ENCODE results near the gene C10orf143. TPM values are rescaled to one million over a fixed set of nuclear protein-coding genes. Genes with fewer than 3 reads are reported as not detected.

The C10orf143 gene
- total RNA-seq, 2 experiments from 2014 or later = 4.4 to 5.1 TPM

- POLR2A ChIA-PET = no interaction called here
- no peak for TF ChIP-seq CTCF (IDR thresholded peaks at IDR 0.05)
- intact Hi-C loops (cut with micrococcal nuclease) = no loop called here
- H3K36me3 Mint-ChIP-seq (ENCODE audit: low read depth) = peaks cover 8% of the 10 kb centered on the region
- H3K4me3 Mint-ChIP-seq = no peak overlapping the region
- H3K9me3 Mint-ChIP-seq = peaks cover 5% of the 10 kb centered on the region
- ATAC-seq (no peak), DNase-seq (no peak)
- H3K27me3 Mint-ChIP-seq = no peaks in the 10 kb centered on the region
- H3K4me1 Mint-ChIP-seq (ENCODE audit: low read depth) = no peaks in the 10 kb centered on the region
- no peak overlapping the region for H3K27ac Mint-ChIP-seq
- CTCF ChIA-PET = no interaction called here
Measured at GRCh38 chr10:130079614-130080460, 30.8 kb downstream of the C10orf143 start.

GRCh38 chr10:130078120-130078519, 32.5 kb downstream of the C10orf143 start:
- DNase-seq (no peak), ATAC-seq (no peak)
- no peaks in the 10 kb centered on the region for H3K9me3 Mint-ChIP-seq
- POLR2A ChIA-PET = no interaction called here
- no peaks in the 10 kb centered on the region for H3K27me3 Mint-ChIP-seq
- intact Hi-C loops (cut with micrococcal nuclease) = no loop called here
- H3K36me3 Mint-ChIP-seq (ENCODE audit: low read depth) = peaks cover 19% of the 10 kb centered on the region
- H3K4me3 Mint-ChIP-seq = no peak overlapping the region
- TF ChIP-seq CTCF (IDR thresholded peaks at IDR 0.05) = no peak
- CTCF ChIA-PET = interaction anchor here (0.8 kb wide), 1 partner anchor 50 kb away, joined by 3 read pairs; no protein-coding TSS in a partner anchor
- H3K4me1 Mint-ChIP-seq (ENCODE audit: low read depth) = no peaks in the 10 kb centered on the region
- no peak overlapping the region for H3K27ac Mint-ChIP-seq

- ATAC-seq = no peak
- H3K27ac Mint-ChIP-seq = no peak overlapping the region
- peaks cover 6% of the 10 kb centered on the region for H3K9me3 Mint-ChIP-seq
- intact Hi-C loops (cut with micrococcal nuclease) = no loop called here
- H3K27me3 Mint-ChIP-seq = no peaks in the 10 kb centered on the region
- CTCF ChIA-PET = no interaction called here
- POLR2A ChIA-PET = no interaction called here
- DNase-seq = no peak
- H3K36me3 Mint-ChIP-seq (ENCODE audit: low read depth) = peaks cover 29% of the 10 kb centered on the region
- no peaks in the 10 kb centered on the region for H3K4me1 Mint-ChIP-seq (ENCODE audit: low read depth)
- TF ChIP-seq CTCF (IDR thresholded peaks at IDR 0.05) = no peak
- no peak overlapping the region for H3K4me3 Mint-ChIP-seq
Measured at GRCh38 chr10:130076681-130077080, 33.9 kb downstream of the C10orf143 start.

GRCh38 chr10:130074639-130075038, 36.0 kb downstream of the C10orf143 start:
- DNase-seq = no peak
- H3K36me3 Mint-ChIP-seq (ENCODE audit: low read depth) = peaks cover 29% of the 10 kb centered on the region
- TF ChIP-seq CTCF (IDR thresholded peaks at IDR 0.05) = no peak
- ChIA-PET POLR2A (no interaction called here), CTCF (no interaction called here)
- no peaks in the 10 kb centered on the region for H3K27me3 Mint-ChIP-seq
- no peak overlapping the region for H3K27ac Mint-ChIP-seq
- H3K9me3 Mint-ChIP-seq = peaks cover 6% of the 10 kb centered on the region
- intact Hi-C loops (cut with micrococcal nuclease) = no loop called here
- H3K4me1 Mint-ChIP-seq (ENCODE audit: low read depth) = no peaks in the 10 kb centered on the region
- H3K4me3 Mint-ChIP-seq = no peak overlapping the region
- no peak for ATAC-seq

- H3K27ac Mint-ChIP-seq = no peak overlapping the region
- DNase-seq (no peak), ATAC-seq (no peak)
- H3K4me3 Mint-ChIP-seq = no peak overlapping the region
- H3K4me1 Mint-ChIP-seq (ENCODE audit: low read depth) = no peaks in the 10 kb centered on the region
- no peak for TF ChIP-seq CTCF (IDR thresholded peaks at IDR 0.05)
- ChIA-PET POLR2A (no interaction called here), CTCF (no interaction called here)
- H3K36me3 Mint-ChIP-seq (ENCODE audit: low read depth) = peaks cover 29% of the 10 kb centered on the region
- peaks cover 6% of the 10 kb centered on the region for H3K9me3 Mint-ChIP-seq
- H3K27me3 Mint-ChIP-seq = no peaks in the 10 kb centered on the region
- intact Hi-C loops (cut with micrococcal nuclease) = no loop called here
Measured at GRCh38 chr10:130073912-130074311, 36.7 kb downstream of the C10orf143 start.
